ENCODE data around the gene SH3BGRL3. TPM values are rescaled to one million over a fixed set of nuclear protein-coding genes. Genes with fewer than 3 reads are reported as not detected.
A peak's percentile ranks its signal among the peaks of the same experiment; 100 is the strongest.

SH3BGRL3 gene
- total and polyA plus RNA-seq, 2 of the 13 experiments (the other 11 are each of a cell fraction or from before 2014, with no cell fraction given): 11.4 to 12.2 TPM

GRCh38 chr1:26327956-26328362, 48.1 kb downstream of the SH3BGRL3 start:
- FAIRE-seq: no peak
- H3K9ac ChIP-seq (ENCODE audit: insufficient read depth, low read depth, low read length): 0 out of 2 replicates have a peak overlapping the region, but pooled peaks have one; percentile 5
- no peaks in the 10 kb centered on the region for H3K4me1 ChIP-seq (ENCODE audit: insufficient read depth, low read length)
- no peaks in the 10 kb centered on the region for H3K9me3 ChIP-seq (ENCODE audit: low read length)
- WGBS (ENCODE audit: low lambda C conversion rate): 83% methylated on average over 5 of the region's 8 CpGs
- no peak overlapping the region for H3K4me2 ChIP-seq (ENCODE audit: low read depth, low read length)
- intact Hi-C loops (cut with micrococcal nuclease; ENCODE audit: unreplicated experiment): no loop called here
- in situ Hi-C loops (cut with HindIII; ENCODE audit: extremely low pct_ligation_motif_present, low pct_unique_long_range_greater_than_20kb): no loop called here
- peak; percentile 65 for ATAC-seq
- POLR2A ChIA-PET: interaction anchor here (1.1 to 2.7 kb wide), 4 partner anchors 23 to 48 kb away, joined by 3 to 12 read pairs (median 6); partner anchors contain the start of gene SH3BGRL3
- no peak for DNase-seq (ENCODE audit: low spot score)
- no peak overlapping the region for H3K27ac ChIP-seq (ENCODE audit: extremely low read length, insufficient read depth, low read length)
- H3K36me3 ChIP-seq (replicated peaks in 1 of 2; ENCODE audit: control insufficient read depth in 1 of 2, insufficient read depth in 2 of 2, low read length in 2 of 2): no peaks in the 10 kb centered on the region
- no peak overlapping the region for H3K4me3 ChIP-seq (replicated peaks in 1 of 3; ENCODE audit: insufficient read depth in 1 of 3, low read depth in 2 of 3, low read length in 3 of 3)
- no peaks in the 10 kb centered on the region for H4K20me1 ChIP-seq (ENCODE audit: insufficient read depth, low read length)
- no peaks in the 10 kb centered on the region for H3K27me3 ChIP-seq (ENCODE audit: control insufficient read depth in 1 of 2, insufficient read depth in 2 of 2, low read length in 2 of 2)
- no peak overlapping the region for H2AFZ ChIP-seq (ENCODE audit: low read length)
- no peaks in the 10 kb centered on the region for H3K79me2 ChIP-seq (ENCODE audit: insufficient read depth, low read length)
- BruUV-seq (replicated peaks): no TSS peak
- CTCF ChIA-PET (ENCODE audit: low intra/inter-chr PET ratio, low total read pairs): interaction anchor here (2.5 kb wide), 1 partner anchor 36 kb away, joined by 12 read pairs; no protein-coding TSS in a partner anchor
- no peak for TF ChIP-seq ZNF816 (CRISPR knock-in tag; IDR thresholded peaks at IDR 0.05; ENCODE audit: borderline replicate concordance)
- TF ChIP-seq E2F2 (CRISPR knock-in tag; IDR thresholded peaks at IDR 0.05; ENCODE audit: borderline replicate concordance): no peak
- peak; percentile 58 for TF ChIP-seq STAG1 (CRISPR knock-in tag; IDR thresholded peaks at IDR 0.05)
- TF ChIP-seq CTCF (CRISPR knock-in tag; IDR thresholded peaks at IDR 0.05): peak; percentile 67
- TF ChIP-seq RERE (CRISPR knock-in tag; IDR thresholded peaks at IDR 0.05; ENCODE audit: low read depth): no peak
- TF ChIP-seq ZFP62 (CRISPR knock-in tag; IDR thresholded peaks at IDR 0.05): no peak
- no peak for TF ChIP-seq ZNF432 (CRISPR knock-in tag; IDR thresholded peaks at IDR 0.05; ENCODE audit: borderline replicate concordance)
- TF ChIP-seq ZBTB33 (CRISPR knock-in tag; IDR thresholded peaks at IDR 0.05): peak; percentile 75
- TF ChIP-seq ZBTB38 (CRISPR knock-in tag; IDR thresholded peaks at IDR 0.05): peak; percentile 71; the same call in 1 of the 2 replicates
- peak in 1 of 2 experiments; percentile 22; a peak in 1 of 4 replicates for TF ChIP-seq MAFK (conservative IDR thresholded peaks at IDR 0.05 in 1 of 2, IDR thresholded peaks at IDR 0.05 in 1 of 2; ENCODE audit: low read length in 2 of 2)
- no peak for TF ChIP-seq IKZF5 (CRISPR knock-in tag; IDR thresholded peaks at IDR 0.05)
- TF ChIP-seq FOXA3 (CRISPR knock-in tag; IDR thresholded peaks at IDR 0.05): no peak
